Stimulated activated naive CD8-positive, alpha-beta T cell treated with anti-CD3 and anti-CD28 coated beads, Interleukin-15, amount 100 ng/mL, for 72 hours (primary cell): ENCODE measurements around the gene NFYA.
A peak's percentile ranks its signal among the peaks of the same experiment; 100 is the strongest.

ENCODE experiments used
- ATAC-seq: fragments of 150-1000 bp; cut with Tn5 transposase; 2 replicates; pipeline ENCODE4 v1.10.0; 2021; ENCODE audit warnings: mild to moderate bottlenecking, moderate library complexity
- DNase-seq, 2 donors: peaks; one replicate each; pipeline ENCODE4 v3.0.0; 2021 to 2022
- H3K27ac Mint-ChIP-seq, 2 donors: one replicate each; pipeline ENCODE4 v1.8.0; 2022; ENCODE audit warnings: mild to moderate bottlenecking in 2 of 2, mixed read lengths in 2 of 2, moderate library complexity in 2 of 2
- H3K27me3 Mint-ChIP-seq: one replicate; pipeline ENCODE4 v1.8.0; 2022; ENCODE audit warnings: mixed read lengths
- H3K4me1 Mint-ChIP-seq: one replicate; pipeline ENCODE4 v1.8.0; 2022; ENCODE audit warnings: mild to moderate bottlenecking, mixed read lengths
- H3K4me3 Mint-ChIP-seq, 2 donors: one replicate each; pipeline ENCODE4 v1.8.0; 2022; ENCODE audit warnings: mild to moderate bottlenecking in 2 of 2, mixed read lengths in 2 of 2, moderate library complexity in 1 of 2
- H3K9me3 Mint-ChIP-seq, 2 donors: one replicate each; pipeline ENCODE4 v1.8.0; 2022; ENCODE audit warnings: mixed read lengths in 2 of 2

Gene NFYA

DNA sequence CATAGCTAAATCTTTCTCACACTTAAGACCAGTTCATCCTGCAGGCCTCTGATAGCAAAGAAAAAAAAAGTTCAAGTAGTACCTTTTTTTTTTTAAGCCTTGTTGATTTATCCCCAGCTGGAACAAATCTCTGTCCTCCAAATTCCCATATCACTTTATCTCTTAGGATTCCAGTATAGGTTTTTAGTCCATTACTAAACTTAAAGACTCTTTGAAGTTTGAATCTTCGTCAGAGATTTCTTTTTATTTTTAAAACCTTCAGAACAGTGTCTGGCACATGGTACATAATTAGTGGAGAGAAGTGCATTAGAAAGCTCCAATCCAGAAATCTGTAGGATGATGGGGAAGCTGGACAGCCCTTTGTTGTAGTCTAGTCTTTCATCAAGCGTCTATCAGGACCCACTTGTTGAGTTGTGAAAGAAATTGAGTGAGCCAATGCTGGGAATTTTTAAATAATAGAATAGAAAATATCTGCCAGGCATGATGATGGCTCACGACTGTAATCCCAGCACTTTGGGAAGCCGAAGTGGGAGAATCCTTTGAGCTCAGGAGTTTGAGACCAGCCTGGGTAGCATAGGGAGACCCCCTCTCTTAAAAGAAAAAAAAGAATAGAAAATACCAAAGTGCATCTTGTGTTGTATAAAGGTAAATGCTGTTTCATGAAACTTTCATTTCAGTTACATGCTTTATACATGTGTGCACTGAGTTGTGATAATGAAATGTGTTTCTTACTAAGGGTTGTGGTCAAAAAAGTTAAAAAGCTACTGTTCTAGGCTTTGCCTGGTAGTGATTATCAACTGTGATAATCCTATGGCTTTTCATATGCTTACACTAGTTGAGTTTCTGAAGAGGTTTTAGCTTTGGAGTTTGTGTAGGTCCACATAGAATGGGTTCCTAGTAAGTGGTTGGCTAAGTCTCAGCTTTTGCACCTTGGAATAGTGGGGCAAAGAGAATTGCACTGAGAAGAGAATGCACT lies 3.2 kb downstream of the NFYA start:
- H3K4me3 Mint-ChIP-seq = peak overlapping the region; percentile 24 to 96
- DNase-seq (no peak), ATAC-seq (no peak)
- no peaks in the 10 kb centered on the region for H3K27me3 Mint-ChIP-seq
- no peaks in the 10 kb centered on the region for H3K9me3 Mint-ChIP-seq
- H3K27ac Mint-ChIP-seq = peak overlapping the region in 1 of 2 donors; percentile 69
- H3K4me1 Mint-ChIP-seq = peaks cover 63% of the 10 kb centered on the region

GRCh38 chr6:41077536-41077935 lies 4.8 kb downstream of the NFYA start:
- ATAC-seq = no peak
- Mint-ChIP-seq H3K4me1 (peaks cover 67% of the 10 kb centered on the region), H3K27ac (no peak overlapping the region), H3K27me3 (no peaks in the 10 kb centered on the region), H3K9me3 (no peaks in the 10 kb centered on the region), H3K4me3 (no peak overlapping the region)
- DNase-seq = no peak

DNA sequence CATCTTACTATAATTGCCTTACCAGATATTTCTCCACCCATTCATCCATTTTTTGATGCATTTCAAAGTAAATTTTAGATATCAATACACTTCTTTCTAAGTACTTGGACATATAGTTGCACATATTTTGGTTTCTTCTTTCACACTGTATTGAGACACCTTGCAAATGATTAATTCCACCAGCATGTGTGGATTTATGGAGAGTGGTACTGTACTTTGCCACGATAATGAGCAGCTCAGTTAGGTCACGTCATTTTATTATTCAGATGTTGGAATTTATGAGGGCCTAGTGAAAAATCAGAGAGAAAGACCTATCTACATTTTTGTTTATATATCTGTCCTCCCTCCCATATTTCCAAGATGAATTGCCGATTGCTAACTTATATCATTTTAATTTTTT lies 5.3 kb downstream of the NFYA start:
- no peak for ATAC-seq
- no peak for DNase-seq
- Mint-ChIP-seq H3K27ac (no peak overlapping the region), H3K9me3 (no peaks in the 10 kb centered on the region), H3K27me3 (no peaks in the 10 kb centered on the region), H3K4me1 (peaks cover 71% of the 10 kb centered on the region), H3K4me3 (no peak overlapping the region)

DNA sequence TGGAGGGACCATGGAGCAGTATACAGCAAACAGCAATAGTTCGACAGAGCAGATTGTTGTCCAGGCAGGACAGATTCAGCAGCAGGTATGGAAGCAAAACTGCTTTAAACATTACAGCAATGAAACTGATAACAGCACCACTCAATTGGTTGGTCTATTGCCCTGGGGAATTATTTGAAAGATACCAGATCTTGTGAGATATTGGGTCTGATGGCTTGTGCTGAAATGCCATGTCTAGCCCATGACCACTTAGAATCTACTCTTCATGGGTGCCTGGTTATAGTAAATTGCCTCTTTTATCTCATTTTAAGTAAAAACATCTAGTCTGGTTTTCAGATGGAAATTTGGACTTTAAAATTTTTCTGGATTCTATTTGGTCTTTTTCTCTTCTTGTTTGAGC lies 6.3 kb downstream of the NFYA start:
- ATAC-seq (no peak), DNase-seq (no peak)
- Mint-ChIP-seq H3K4me3 (no peak overlapping the region), H3K4me1 (peaks cover 68% of the 10 kb centered on the region), H3K27me3 (no peaks in the 10 kb centered on the region), H3K9me3 (no peaks in the 10 kb centered on the region), H3K27ac (no peak overlapping the region)

DNA sequence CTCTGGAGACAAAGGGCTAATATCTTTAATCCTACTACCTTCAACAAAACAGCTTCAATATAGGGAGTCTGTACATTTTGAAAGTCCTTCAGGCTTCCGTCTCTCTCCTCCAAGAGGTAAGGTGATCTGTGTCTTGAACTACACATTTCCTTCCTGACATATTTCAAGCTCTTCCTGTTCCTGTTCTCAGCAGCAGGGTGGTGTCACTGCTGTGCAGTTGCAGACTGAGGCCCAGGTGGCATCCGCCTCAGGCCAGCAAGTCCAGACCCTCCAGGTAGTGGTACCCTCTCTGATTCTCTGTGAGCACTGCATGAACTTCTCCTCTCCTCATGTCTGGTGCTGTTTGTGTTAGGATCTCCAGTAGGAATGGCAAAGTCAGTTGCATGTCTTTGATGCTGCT lies 7.8 kb downstream of the NFYA start:
- H3K9me3 Mint-ChIP-seq = no peaks in the 10 kb centered on the region
- peak overlapping the region; percentile 54 to 69 for H3K4me3 Mint-ChIP-seq
- peak overlapping the region in 1 of 2 donors; percentile 76 for H3K27ac Mint-ChIP-seq
- H3K4me1 Mint-ChIP-seq = peaks cover 52% of the 10 kb centered on the region
- no peaks in the 10 kb centered on the region for H3K27me3 Mint-ChIP-seq
- ATAC-seq = peak; percentile 68
- no peak for DNase-seq

GRCh38 chr6:41083072-41083471 lies 10.3 kb downstream of the NFYA start:
- H3K27ac Mint-ChIP-seq = no peak overlapping the region
- H3K4me3 Mint-ChIP-seq = no peak overlapping the region
- no peak for DNase-seq
- H3K4me1 Mint-ChIP-seq = peaks cover 36% of the 10 kb centered on the region
- H3K9me3 Mint-ChIP-seq = no peaks in the 10 kb centered on the region
- no peak for ATAC-seq
- H3K27me3 Mint-ChIP-seq = no peaks in the 10 kb centered on the region

GRCh38 chr6:41085182-41085581 lies 12.4 kb downstream of the NFYA start:
- Mint-ChIP-seq H3K4me3 (no peak overlapping the region), H3K27me3 (no peaks in the 10 kb centered on the region), H3K9me3 (no peaks in the 10 kb centered on the region), H3K27ac (no peak overlapping the region), H3K4me1 (peaks cover 21% of the 10 kb centered on the region)
- no peak for DNase-seq
- no peak for ATAC-seq

DNA sequence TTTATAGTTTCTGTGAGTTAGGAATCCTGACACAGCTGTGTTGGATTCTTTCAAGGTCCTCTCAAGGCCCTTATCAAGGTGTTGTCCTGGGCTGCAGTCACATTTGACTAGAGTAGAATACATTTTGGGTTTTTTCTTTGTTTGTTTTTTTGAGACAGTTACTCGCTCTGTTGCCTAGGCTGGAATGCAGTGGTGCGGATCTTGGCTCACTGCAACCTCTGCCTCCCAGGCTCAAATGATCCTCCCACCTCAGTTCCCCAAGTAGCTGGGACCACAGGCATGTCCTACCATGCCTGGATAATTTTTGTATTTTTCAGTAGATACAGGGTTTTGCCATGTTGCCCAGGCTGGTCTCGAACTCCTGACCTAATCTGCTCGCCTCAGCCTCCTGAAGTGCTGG lies 15.7 kb downstream of the NFYA start:
- Mint-ChIP-seq H3K9me3 (no peaks in the 10 kb centered on the region), H3K27me3 (no peaks in the 10 kb centered on the region), H3K27ac (no peak overlapping the region), H3K4me1 (no peaks in the 10 kb centered on the region), H3K4me3 (no peak overlapping the region)
- DNase-seq (no peak), ATAC-seq (no peak)

DNA sequence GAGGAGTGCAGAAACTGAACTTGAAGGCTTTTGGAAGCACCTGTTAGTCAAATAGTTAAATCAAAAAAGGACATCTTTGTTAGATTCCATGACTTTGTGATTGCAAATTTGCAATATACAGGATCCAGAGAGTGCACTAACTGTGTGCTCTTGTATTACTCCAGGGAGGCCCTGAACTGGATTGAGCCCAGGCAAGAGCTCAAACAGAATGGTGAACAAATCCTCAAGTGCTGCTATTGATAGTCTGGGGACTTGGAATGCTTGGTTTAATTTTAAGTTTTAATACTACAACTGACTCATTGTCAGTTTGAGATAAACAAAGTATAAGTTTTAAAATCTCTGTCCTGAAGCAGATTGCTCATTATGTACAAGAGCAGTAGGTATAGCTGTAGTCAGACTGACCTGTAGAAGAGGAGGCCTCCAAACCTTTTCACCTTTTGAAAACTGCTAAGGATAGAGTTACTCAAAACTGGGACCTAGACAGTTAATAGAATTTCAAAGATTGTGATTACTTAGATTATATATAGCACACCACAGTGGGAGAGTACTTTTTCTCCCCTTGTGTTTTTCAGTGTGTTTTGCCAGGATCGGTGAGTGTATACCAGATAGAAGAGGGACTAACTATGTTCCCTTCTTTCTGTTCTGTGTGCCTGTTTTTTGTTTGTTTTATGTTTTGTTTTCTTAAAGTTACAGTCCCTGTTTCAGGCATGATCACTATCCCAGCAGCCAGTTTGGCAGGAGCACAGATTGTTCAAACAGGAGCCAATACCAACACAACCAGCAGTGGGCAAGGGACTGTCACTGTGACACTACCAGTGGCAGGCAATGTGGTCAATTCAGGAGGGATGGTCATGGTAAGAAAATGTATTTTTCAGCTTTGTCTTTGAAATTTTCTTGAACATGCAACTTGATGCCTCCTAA lies 18.3 kb downstream of the NFYA start:
- H3K9me3 Mint-ChIP-seq = no peaks in the 10 kb centered on the region
- H3K4me3 Mint-ChIP-seq = no peak overlapping the region
- peak overlapping the region in 1 of 2 donors; percentile 74 for H3K27ac Mint-ChIP-seq
- no peak for DNase-seq
- ATAC-seq = no peak
- H3K4me1 Mint-ChIP-seq = no peaks in the 10 kb centered on the region
- H3K27me3 Mint-ChIP-seq = no peaks in the 10 kb centered on the region

GRCh38 chr6:41092421-41093140 lies 19.8 kb downstream of the NFYA start:
- Mint-ChIP-seq H3K4me1 (no peaks in the 10 kb centered on the region), H3K27ac (no peak overlapping the region), H3K4me3 (no peak overlapping the region), H3K9me3 (no peaks in the 10 kb centered on the region), H3K27me3 (no peaks in the 10 kb centered on the region)
- ATAC-seq (no peak), DNase-seq (no peak)

- DNase-seq (no peak), ATAC-seq (no peak)
- Mint-ChIP-seq H3K27me3 (no peaks in the 10 kb centered on the region), H3K9me3 (no peaks in the 10 kb centered on the region), H3K4me3 (no peak overlapping the region), H3K27ac (no peak overlapping the region), H3K4me1 (peaks cover 8% of the 10 kb centered on the region)
Observed at GRCh38 chr6:41093729-41094128, 21.0 kb downstream of the NFYA start.

GRCh38 chr6:41097467-41098090 lies 24.8 kb downstream of the NFYA start:
- no peak for ATAC-seq
- Mint-ChIP-seq H3K9me3 (no peaks in the 10 kb centered on the region), H3K27me3 (no peaks in the 10 kb centered on the region)

DNA sequence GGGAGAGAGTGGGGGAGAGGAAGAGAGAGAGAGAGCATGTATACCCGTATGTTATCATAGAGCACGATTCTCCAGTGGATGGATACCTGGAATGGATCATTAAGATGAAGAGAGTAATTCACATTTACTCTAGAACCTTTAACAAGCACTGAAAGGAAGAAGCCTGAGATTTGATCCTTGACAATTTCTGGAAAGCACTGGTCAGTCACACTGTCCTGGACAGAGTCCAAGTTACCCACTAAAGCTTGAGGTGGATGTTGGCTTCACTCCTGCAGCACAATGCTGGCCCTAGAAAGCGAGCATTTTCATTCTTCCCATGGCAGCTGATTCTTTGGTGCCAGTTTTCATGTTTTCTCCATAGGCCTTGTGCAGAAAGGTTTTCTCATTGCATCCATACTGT lies 25.6 kb downstream of the NFYA start:
- no peaks in the 10 kb centered on the region for H3K9me3 Mint-ChIP-seq
- no peak for ATAC-seq
- H3K4me1 Mint-ChIP-seq = peaks cover 16% of the 10 kb centered on the region
- H3K4me3 Mint-ChIP-seq = no peak overlapping the region
- no peak for DNase-seq
- H3K27ac Mint-ChIP-seq = peak overlapping the region in 1 of 2 donors; percentile 27
- H3K27me3 Mint-ChIP-seq = no peaks in the 10 kb centered on the region

More at GRCh38 chr6:41097467-41098090, 24.8 kb downstream of the NFYA start:
- DNase-seq = no peak
- no peak overlapping the region for H3K27ac Mint-ChIP-seq
- peaks cover 16% of the 10 kb centered on the region for H3K4me1 Mint-ChIP-seq
- no peak overlapping the region for H3K4me3 Mint-ChIP-seq

DNA sequence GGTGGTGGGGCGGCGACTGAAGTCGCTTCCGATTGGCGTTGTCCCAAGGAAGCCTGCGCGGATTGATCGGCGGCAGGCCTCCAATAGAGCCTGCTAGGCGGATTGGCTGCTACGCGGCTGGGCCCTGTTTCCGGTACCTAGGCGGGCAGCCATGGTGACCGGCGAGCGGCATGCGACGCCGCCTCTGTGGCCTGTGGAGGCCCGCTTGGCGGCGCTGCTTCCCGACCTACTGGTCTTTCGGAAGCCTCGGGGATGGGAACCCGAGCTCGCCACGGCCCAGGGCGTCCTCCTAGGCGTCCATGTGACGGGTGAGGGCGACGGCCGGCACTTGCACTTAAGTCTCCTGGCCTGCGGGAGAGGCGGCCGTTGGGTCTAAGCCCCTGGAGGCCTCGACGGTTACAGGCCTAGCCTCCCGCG lies 28.1 kb downstream of the NFYA start:
- Mint-ChIP-seq H3K27ac (no peak overlapping the region), H3K27me3 (no peaks in the 10 kb centered on the region), H3K9me3 (no peaks in the 10 kb centered on the region), H3K4me3 (no peak overlapping the region), H3K4me1 (peaks cover 16% of the 10 kb centered on the region)
- ATAC-seq = no peak
- no peak for DNase-seq

- peak; percentile 79 for ATAC-seq
- no peaks in the 10 kb centered on the region for H3K27me3 Mint-ChIP-seq
Observed at GRCh38 chr6:41103847-41104246, 31.1 kb downstream of the NFYA start.

More at GRCh38 chr6:41103847-41104246, 31.1 kb downstream of the NFYA start:
- Mint-ChIP-seq H3K27ac (no peak overlapping the region), H3K4me1 (peaks cover 6% of the 10 kb centered on the region), H3K9me3 (no peaks in the 10 kb centered on the region), H3K4me3 (no peak overlapping the region)
- no peak for DNase-seq
